ENCODE results near the gene RPS14. TPM values are rescaled to one million over a fixed set of nuclear protein-coding genes. Genes with fewer than 3 reads are reported as not detected.

RPS14 gene
- total RNA-seq, 1 donor from 2014 or later: 3,639 TPM

- Histone ChIP-seq H3K9me3 (ENCODE audit: low read depth) (no peaks in the 10 kb centered on the region), H3K4me1 (no peaks in the 10 kb centered on the region), H3K4me3 (no peak overlapping the region), H4K20me1 (ENCODE audit: low read depth) (no peaks in the 10 kb centered on the region), H3K9ac (no peak overlapping the region), H3F3A (ENCODE audit: low read depth) (no peaks in the 10 kb centered on the region), H2AFZ (replicated peaks) (no peak overlapping the region), H3K36me3 (no peaks in the 10 kb centered on the region), H3K27ac (no peak overlapping the region), H3K27me3 (no peaks in the 10 kb centered on the region), H3K79me2 (ENCODE audit: low read depth) (no peaks in the 10 kb centered on the region), H3K4me2 (no peak overlapping the region)
- DNase-seq (ENCODE audit: low spot score): no peak
- Mint-ChIP-seq H3K36me3 (peaks cover 30% of the 10 kb centered on the region), H3K4me1 (peaks cover 9% of the 10 kb centered on the region), H3K4me3 (no peak overlapping the region), H3K9me3 (no peaks in the 10 kb centered on the region), H3K27me3 (ENCODE audit: insufficient read depth, low read depth) (peaks cover 4% of the 10 kb centered on the region), H3K27ac (no peak overlapping the region)
- TF ChIP-seq EZH2phosphoT487 (IDR thresholded peaks at IDR 0.05) (no peak), EZH2 (IDR thresholded peaks at IDR 0.05) (no peak), CTCF (IDR thresholded peaks at IDR 0.05) (no peak)
Observed at GRCh38 chr5:150400316-150401075, 49.0 kb downstream of the RPS14 start.

- H2AFZ ChIP-seq (replicated peaks): no peak overlapping the region
- H3K36me3 ChIP-seq: no peaks in the 10 kb centered on the region
- no peak for TF ChIP-seq EZH2 (IDR thresholded peaks at IDR 0.05)
- no peak for TF ChIP-seq CTCF (IDR thresholded peaks at IDR 0.05)
- no peak for TF ChIP-seq EZH2phosphoT487 (IDR thresholded peaks at IDR 0.05)
- no peaks in the 10 kb centered on the region for H3K27me3 ChIP-seq
- no peak overlapping the region for H3K27ac ChIP-seq
- Mint-ChIP-seq H3K4me3 (no peak overlapping the region), H3K9me3 (no peaks in the 10 kb centered on the region), H3K4me1 (peaks cover 13% of the 10 kb centered on the region), H3K27ac (no peak overlapping the region), H3K36me3 (peaks cover 32% of the 10 kb centered on the region), H3K27me3 (ENCODE audit: insufficient read depth, low read depth) (peaks cover 4% of the 10 kb centered on the region)
- no peaks in the 10 kb centered on the region for H3F3A ChIP-seq (ENCODE audit: low read depth)
- H3K9me3 ChIP-seq (ENCODE audit: low read depth): no peaks in the 10 kb centered on the region
- no peak for DNase-seq (ENCODE audit: low spot score)
- no peaks in the 10 kb centered on the region for H4K20me1 ChIP-seq (ENCODE audit: low read depth)
- H3K4me2 ChIP-seq: no peak overlapping the region
- no peaks in the 10 kb centered on the region for H3K4me1 ChIP-seq
- no peaks in the 10 kb centered on the region for H3K79me2 ChIP-seq (ENCODE audit: low read depth)
- no peak overlapping the region for H3K9ac ChIP-seq
- no peak overlapping the region for H3K4me3 ChIP-seq
Observed at GRCh38 chr5:150399524-150400211, 49.9 kb downstream of the RPS14 start.

GRCh38 chr5:150398722-150399523 is 50.6 kb downstream of the RPS14 start:
- no peak overlapping the region for H3K9ac ChIP-seq
- Mint-ChIP-seq H3K27me3 (ENCODE audit: insufficient read depth, low read depth) (peaks cover 4% of the 10 kb centered on the region), H3K27ac (no peak overlapping the region), H3K4me1 (peaks cover 13% of the 10 kb centered on the region), H3K36me3 (peaks cover 32% of the 10 kb centered on the region), H3K4me3 (no peak overlapping the region), H3K9me3 (no peaks in the 10 kb centered on the region)
- no peaks in the 10 kb centered on the region for H3K36me3 ChIP-seq
- H3K79me2 ChIP-seq (ENCODE audit: low read depth): no peaks in the 10 kb centered on the region
- no peaks in the 10 kb centered on the region for H4K20me1 ChIP-seq (ENCODE audit: low read depth)
- no peaks in the 10 kb centered on the region for H3K4me1 ChIP-seq
- no peak overlapping the region for H3K27ac ChIP-seq
- H3F3A ChIP-seq (ENCODE audit: low read depth): no peaks in the 10 kb centered on the region
- H3K4me2 ChIP-seq: no peak overlapping the region
- H2AFZ ChIP-seq (replicated peaks): no peak overlapping the region
- TF ChIP-seq CTCF (IDR thresholded peaks at IDR 0.05): no peak
- TF ChIP-seq EZH2 (IDR thresholded peaks at IDR 0.05): no peak
- TF ChIP-seq EZH2phosphoT487 (IDR thresholded peaks at IDR 0.05): no peak
- no peak for DNase-seq (ENCODE audit: low spot score)
- H3K9me3 ChIP-seq (ENCODE audit: low read depth): no peaks in the 10 kb centered on the region
- H3K4me3 ChIP-seq: no peak overlapping the region
- H3K27me3 ChIP-seq: no peaks in the 10 kb centered on the region
